GM12878 (cell line): ENCODE results near the gene FUZ. TPM values are rescaled to one million over a fixed set of nuclear protein-coding genes. Genes with fewer than 3 reads are reported as not detected.

ENCODE experiments used
- ATAC-seq: fragments of 200-7000 bp; cut with Tn5 transposase; 3 replicates; pipeline ENCODE4 v1.9.1; 2020; ENCODE audit warnings: mild to moderate bottlenecking, moderate library complexity
- BruUV-seq: library from RNA; stranded (reverse); fragments of 400-500 nt; replicated peaks from 2 replicates; lab custom pipeline; 2021; lab: Mats Ljungman, UMichigan
- CTCF ChIA-PET: fragments of 300-600 bp; sonication (Branson Sonifier 250); formaldehyde crosslinking; extraction: SDS; loops from one replicate; lab custom pipeline; 2021; ENCODE audit warnings: inconsistent platforms; lab: Yijun Ruan, JAX
- POLR2A ChIA-PET: fragments of 350-600 bp; formaldehyde crosslinking; extraction: SDS; loops from one replicate; lab custom pipeline; 2021; ENCODE audit warnings: inconsistent platforms; lab: Charles Lee
- RAD21 ChIA-PET: fragments of 300-600 bp; sonication (Branson Sonifier 250); formaldehyde crosslinking; loops from one replicate; lab custom pipeline; 2023; ENCODE audit warnings: antibody characterized with exemption; ENCODE audit not compliant: unreplicated experiment; lab: Charles Lee
- SMC1A ChIA-PET: fragments of 300-600 bp; sonication (Branson Sonifier 250); formaldehyde crosslinking; loops from one replicate; lab custom pipeline; 2023; ENCODE audit not compliant: unreplicated experiment, uncharacterized antibody; lab: Charles Lee
- DNase-seq: peaks from one replicate; pipeline ENCODE4 v3.0.0-alpha.2; 2011; ENCODE audit warnings: low read depth, low spot score
- FAIRE-seq: peaks from 3 replicates; lab custom pipeline; 2011; peaks lifted over from hg19 to GRCh38; lab: Jason Lieb, UNC
- H2AFZ ChIP-seq: 2 replicates; pipeline ENCODE4 v1.6.0; 2011; ENCODE audit warnings: low read depth, low read length, control low read depth; ENCODE audit not compliant: control insufficient read depth
- H3K27ac ChIP-seq: 2 replicates; pipeline ENCODE4 v1.5.1; 2011; ENCODE audit warnings: control low read depth; ENCODE audit not compliant: control insufficient read depth, insufficient read depth
- H3K27me3 ChIP-seq, 2 experiments: replicated peaks in 1 of 2; 2 replicates each; pipeline versions ENCODE4 v1.6.0 to v1.6.1; 2011; ENCODE audit warnings: low read length in 1 of 2; ENCODE audit not compliant: control insufficient read depth in 2 of 2, insufficient read depth in 2 of 2
- H3K36me3 ChIP-seq, 2 experiments: 2 replicates each; pipeline ENCODE4 v1.5.1; 2011; ENCODE audit warnings: low read length in 1 of 2; ENCODE audit not compliant: control insufficient read depth in 2 of 2, insufficient read depth in 2 of 2
- H3K4me1 ChIP-seq: 2 replicates; pipeline ENCODE4 v1.6.1; 2011; ENCODE audit warnings: mild to moderate bottlenecking, low read length, moderate library complexity, mixed read lengths; ENCODE audit not compliant: control insufficient read depth, insufficient read depth
- H3K4me2 ChIP-seq: 2 replicates; pipeline ENCODE4 v1.6.0; 2011; ENCODE audit warnings: control low read depth; ENCODE audit not compliant: control insufficient read depth, insufficient read depth
- H3K4me3 ChIP-seq: fragments of 200-600 bp; sonication (generic); 2 replicates; pipeline ENCODE4 v1.5.1; 2016
- H3K79me2 ChIP-seq: 2 replicates; pipeline ENCODE4 v1.6.0; 2011; ENCODE audit warnings: low read length; ENCODE audit not compliant: control insufficient read depth, insufficient read depth
- H3K9ac ChIP-seq: 2 replicates; pipeline ENCODE4 v1.8.0; 2011; ENCODE audit warnings: low read length, control low read depth, mixed read lengths; ENCODE audit not compliant: control insufficient read depth, insufficient read depth
- H3K9me3 ChIP-seq: replicated peaks from 3 replicates; pipeline ENCODE4 v1.5.1; 2011; ENCODE audit warnings: mild to moderate bottlenecking, low read length; ENCODE audit not compliant: control insufficient read depth, insufficient read depth
- H4K20me1 ChIP-seq: 2 replicates; pipeline ENCODE4 v1.6.0; 2011; ENCODE audit not compliant: control insufficient read depth, insufficient read depth
- CBX3 ChIP-seq: fragments of 200-600 bp; sonication (generic); IDR thresholded peaks from 2 replicates; pipeline ENCODE4 v1.6.1; 2016; ENCODE audit warnings: low read depth, borderline replicate concordance
- ELK1 ChIP-seq: IDR thresholded peaks from 2 replicates; pipeline ENCODE4 v1.6.1; 2012; ENCODE audit warnings: low read depth, low read length, improper control_type of control experiment
- ETV6 ChIP-seq, 2 experiments: fragments of 450-650 bp in 1 of 2; IDR thresholded peaks in 1 of 2; conservative IDR thresholded peaks in 1 of 2; 2 replicates each; pipeline ENCODE4 v1.6.1; 2014; ENCODE audit warnings: antibody characterized with exemption in 1 of 2, borderline replicate concordance in 1 of 2, low read depth in 1 of 2, mild to moderate bottlenecking in 1 of 2, moderate library complexity in 1 of 2
- NRF1 ChIP-seq: conservative IDR thresholded peaks from 2 replicates; pipeline ENCODE4 v1.6.1; 2011; ENCODE audit warnings: mild to moderate bottlenecking, low read depth, low read length, improper control_type of control experiment
- PAX8 ChIP-seq: fragments of 450-650 bp; IDR thresholded peaks from 2 replicates; pipeline ENCODE4 v1.6.1; 2017; ENCODE audit warnings: mild to moderate bottlenecking, moderate library complexity
- POLR2AphosphoS2 ChIP-seq: IDR thresholded peaks from 2 replicates; pipeline ENCODE4 v1.6.1; 2011; ENCODE audit warnings: low read depth, mild to moderate bottlenecking, low read length, improper control_type of control experiment, moderate library complexity
- POLR2AphosphoS5 ChIP-seq: IDR thresholded peaks from 2 replicates; pipeline ENCODE4 v1.6.1; 2011; ENCODE audit warnings: mild to moderate bottlenecking, low read length, inconsistent platforms
- USF1 ChIP-seq: IDR thresholded peaks from 2 replicates; pipeline ENCODE4 v1.6.1; 2011; ENCODE audit warnings: borderline replicate concordance, low read depth, mild to moderate bottlenecking, moderate library complexity, mixed read lengths, low read length; ENCODE audit not compliant: insufficient read depth; ENCODE audit errors: extremely low read length
- whole genome bisulfite sequencing: methylation state at CpG from one replicate; pipeline ENCODE4 v1.1.6; 2016; ENCODE audit warnings: low lambda C conversion rate; ENCODE audit not compliant: insufficient replicate concordance, insufficient coverage; ENCODE audit errors: missing lambda C conversion rate; 5-methylcytosine and 5-hydroxymethylcytosine counted together
- in situ Hi-C: fragments of 300-500 bp; cut with MboI; formaldehyde crosslinking; loops from 9 replicates; pipeline ENCODE4 v1.14.3; 2018; ENCODE audit warnings: mixed read lengths
- intact Hi-C: fragments of 100-400 bp; cut with micrococcal nuclease; formaldehyde crosslinking; loops from one replicate; pipeline ENCODE4 v1.14.2; 2022; ENCODE audit not compliant: unreplicated experiment
- polyA plus RNA-seq, 11 experiments: library from polyadenylated mRNA; depleted of rRNA in 4 of 11; unstranded in 6 of 11; stranded (reverse) in 5 of 11; fragments of >200 nt; fragmentation: Nextera tagmentation in 4 of 11; fragmentation: Illumina TruSeq in 1 of 11; extraction: Ambion mirVana in 4 of 11; extraction: Trizol in 1 of 11; gene quantifications; 1 replicate in 1 of 11; 2 replicates in 10 of 11; pipeline versions ENCODE4 v1.2.1 to v1.2.3, GENCODE V29; 2011 to 2016; ENCODE audit warnings: inconsistent platforms in 2 of 11, missing spikeins in 2 of 11, low read depth in 1 of 11
- total RNA-seq, 4 experiments: library from RNA; depleted of rRNA in 3 of 4; stranded (reverse); fragments of >200 nt in 3 of 4; fragmentation: Illumina TruSeq in 1 of 4; extraction: Trizol in 1 of 4; gene quantifications; 2 replicates each; pipeline versions ENCODE4 v1.2.1 to v1.2.3, GENCODE V29; 2013 to 2021
- TF ChIP-seq, protein P1 (sequence below): IDR thresholded peaks from 2 replicates; pipeline ENCODE4 v1.6.1; 2011; ENCODE audit warnings: low read depth, mild to moderate bottlenecking, low read length, moderate library complexity, borderline replicate concordance; ENCODE audit errors: extremely low read depth

The FUZ gene
- total and polyA plus RNA-seq, 10 of the 15 experiments (the other 5 are each of a cell fraction or from before 2014, with no cell fraction given): 0.18 to 11.5 (median 8.8) TPM

GRCh38 chr19:49835562-49835961 is 22.5 kb upstream of the FUZ start:
- Histone ChIP-seq H3K4me1 (no peaks in the 10 kb centered on the region), H2AFZ (no peak overlapping the region), H4K20me1 (no peaks in the 10 kb centered on the region), H3K36me3 (peaks cover 17 to 31% of the 10 kb centered on the region in 2 experiments), H3K4me2 (no peak overlapping the region), H3K9ac (no peak overlapping the region), H3K27me3 (no peaks in the 10 kb centered on the region), H3K79me2 (no peaks in the 10 kb centered on the region), H3K4me3 (no peak overlapping the region), H3K9me3 (no peaks in the 10 kb centered on the region), H3K27ac (no peak overlapping the region)
- intact Hi-C loops: no loop called here
- in situ Hi-C loops: no loop called here
- ATAC-seq: no peak
- 96% methylated on average over 9 of the region's 12 CpGs for WGBS
- CTCF ChIA-PET: no interaction called here
- FAIRE-seq: no peak
- RAD21 ChIA-PET: no interaction called here
- POLR2A ChIA-PET: interaction anchor here (0.6 kb wide), 1 partner anchor 21 kb away, joined by 3 read pairs; no protein-coding TSS in a partner anchor
- TF ChIP-seq POLR2AphosphoS5: no peak
- TF ChIP-seq ETV6 (conservative IDR thresholded peaks at IDR 0.05 in 1 of 2, IDR thresholded peaks at IDR 0.05 in 1 of 2; ENCODE audit: borderline replicate concordance in 1 of 2, low read depth in 1 of 2): no peak
- DNase-seq: no peak
- SMC1A ChIA-PET: no interaction called here
- BruUV-seq: no TSS peak

DNA sequence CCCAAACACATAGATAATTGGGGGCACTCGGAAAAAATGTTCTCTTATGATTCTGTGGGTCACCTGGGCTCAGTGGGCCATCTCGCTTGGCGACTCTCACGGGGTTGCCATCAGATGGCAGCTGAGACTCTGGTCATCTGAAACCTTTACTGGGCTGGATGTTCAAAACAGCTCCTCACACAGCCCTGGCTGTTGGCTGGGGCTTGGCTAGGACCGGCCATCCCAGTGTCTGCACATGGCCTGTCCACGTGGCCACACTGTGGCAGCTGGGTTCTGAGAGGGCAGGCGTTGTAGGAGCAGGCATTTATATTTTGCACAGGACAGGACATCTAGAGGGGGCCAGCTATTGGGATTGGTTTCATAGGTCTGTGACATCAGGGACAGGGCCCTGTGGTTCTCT is 20.5 kb upstream of the FUZ start:
- no peaks in the 10 kb centered on the region for H4K20me1 ChIP-seq
- no peak overlapping the region for H3K4me2 ChIP-seq
- H3K36me3 ChIP-seq: peaks cover 17 to 33% of the 10 kb centered on the region in 2 experiments
- ChIA-PET CTCF (no interaction called here), SMC1A (no interaction called here), POLR2A (interaction anchor here (0.5 kb wide), 1 partner anchor 118 kb away, joined by 3 read pairs; no protein-coding TSS in a partner anchor), RAD21 (no interaction called here)
- H3K27me3 ChIP-seq: no peaks in the 10 kb centered on the region
- no TSS peak for BruUV-seq
- no peak overlapping the region for H3K27ac ChIP-seq
- H3K79me2 ChIP-seq: no peaks in the 10 kb centered on the region
- H3K9me3 ChIP-seq: no peaks in the 10 kb centered on the region
- TF ChIP-seq, protein P1, sequence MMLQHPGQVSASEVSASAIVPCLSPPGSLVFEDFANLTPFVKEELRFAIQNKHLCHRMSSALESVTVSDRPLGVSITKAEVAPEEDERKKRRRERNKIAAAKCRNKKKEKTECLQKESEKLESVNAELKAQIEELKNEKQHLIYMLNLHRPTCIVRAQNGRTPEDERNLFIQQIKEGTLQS: no peak
- TF ChIP-seq ELK1 (no peak), USF1 (no peak), POLR2AphosphoS2 (no peak), PAX8 (no peak), CBX3 (no peak), NRF1 (no peak)
- WGBS: 86% methylated on average over 7 of the region's 7 CpGs
- H3K9ac ChIP-seq: no peak overlapping the region
- no peak overlapping the region for H3K4me3 ChIP-seq
- in situ Hi-C loops: no loop called here
- no peaks in the 10 kb centered on the region for H3K4me1 ChIP-seq
- H2AFZ ChIP-seq: no peak overlapping the region
- ATAC-seq: no peak
- DNase-seq: no peak
- intact Hi-C loops: no loop called here
- FAIRE-seq: no peak
